ENCODE measurements around the gene OR2M7.
"Not testable (repeated sequence)": the region's sequence is repeated elsewhere in the genome, so short reads cannot be mapped to it uniquely, and the experiment has no call there.

OR2M7 gene

GRCh38 chr1:248324468-248324867 is at the start of gene OR2M7:
OR2M7 (minus strand) TSS chr1:248324568; CDS start chr1:248324568, 0 bp downstream.
- no peak for DNase-seq

GRCh38 chr1:248373761-248374160 is 49.4 kb upstream of the OR2M7 start:
- DNase-seq = no peak

GRCh38 chr1:248372394-248372793 is 48.0 kb upstream of the OR2M7 start:
- DNase-seq = no peak

GRCh38 chr1:248366609-248367008 is 42.2 kb upstream of the OR2M7 start:
- no peak for DNase-seq

DNA sequence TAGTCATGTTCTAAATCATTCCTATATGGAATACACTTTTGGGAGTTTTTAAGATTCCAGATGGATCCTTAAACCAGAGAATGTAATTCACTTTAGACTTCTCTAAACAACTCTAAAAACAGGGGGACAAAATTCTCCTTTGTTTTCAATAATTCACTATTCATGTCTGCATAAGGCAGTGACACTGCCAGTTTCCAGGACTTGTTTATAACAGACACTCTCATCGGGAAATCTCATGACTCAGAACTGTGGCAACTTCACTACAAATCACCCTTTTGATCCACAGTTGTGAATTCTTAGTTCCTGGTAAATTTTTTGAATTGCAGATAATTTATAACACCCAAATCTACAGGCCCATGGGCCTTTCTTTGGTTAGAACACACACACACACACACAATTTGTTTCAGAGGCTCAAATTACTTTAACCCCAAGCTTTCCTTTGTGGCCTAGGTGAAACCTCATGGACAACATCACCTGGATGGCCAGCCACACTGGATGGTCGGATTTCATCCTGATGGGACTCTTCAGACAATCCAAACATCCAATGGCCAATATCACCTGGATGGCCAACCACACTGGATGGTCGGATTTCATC is 36.9 kb upstream of the OR2M7 start, which contains the start of gene OR2T4:
Gene OR2T4 (plus strand): TSS at position 545 of the 595 bp plus-strand sequence. CDS start 0 bp downstream, at position 545.
- DNase-seq = no peak

- DNase-seq = no peak
Measured at GRCh38 chr1:248359415-248359814, 35.0 kb upstream of the OR2M7 start.

- no peak for DNase-seq
Measured at GRCh38 chr1:248348475-248348874, 24.1 kb upstream of the OR2M7 start, which contains the start of gene OR14C36. OR14C36 (plus strand) TSS chr1:248348775; CDS start chr1:248348775, 0 bp downstream.

GRCh38 chr1:248343451-248343850 is 19.1 kb upstream of the OR2M7 start:
- DNase-seq = no peak

DNA sequence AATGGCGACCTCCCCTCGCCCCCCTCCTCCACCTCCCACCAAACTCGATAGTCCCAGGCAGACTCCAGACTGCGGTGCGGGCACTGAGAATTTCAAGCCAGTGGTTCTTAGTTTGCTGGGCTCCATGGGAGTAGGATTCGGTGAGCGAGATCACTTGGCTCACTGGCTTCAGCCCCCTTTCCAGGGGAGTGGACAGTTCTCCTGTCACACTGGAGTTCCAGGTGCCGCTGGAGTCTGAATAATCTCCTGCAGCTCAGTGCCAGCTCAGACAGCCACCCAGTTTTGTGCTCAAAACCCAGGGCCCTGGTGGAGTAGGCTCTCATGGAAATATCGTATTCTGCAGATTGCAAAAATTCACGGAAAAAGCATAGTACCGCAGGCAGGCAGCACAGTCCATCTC is 7.6 kb downstream of the OR2M7 start:
- DNase-seq = no peak

GRCh38 chr1:248306740-248307139 is 17.6 kb downstream of the OR2M7 start:
- not testable (repeated sequence) for DNase-seq

DNA sequence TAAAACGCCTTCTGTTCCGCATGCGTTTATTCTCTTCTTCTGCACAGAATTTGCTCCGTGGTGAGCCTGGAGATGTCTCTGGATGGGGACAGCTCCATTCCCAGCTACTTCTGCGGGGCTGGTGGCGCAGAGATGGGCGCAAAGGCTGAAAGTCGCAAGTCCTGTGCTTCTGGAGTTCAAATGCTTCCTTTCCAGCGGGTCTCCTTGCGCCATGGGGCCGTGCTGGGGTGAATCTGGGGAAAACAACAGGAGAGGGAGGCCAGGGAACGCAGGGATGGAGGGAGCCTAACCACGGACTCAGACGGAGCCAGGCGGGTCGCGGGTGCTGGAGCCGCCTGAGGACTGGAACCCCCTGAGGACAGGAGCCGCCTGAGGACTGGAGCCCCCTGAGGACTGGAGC is 18.3 kb downstream of the OR2M7 start:
- no peak for DNase-seq

- not testable (repeated sequence) for DNase-seq
Measured at GRCh38 chr1:248305672-248306071, 18.7 kb downstream of the OR2M7 start.

- no peak for DNase-seq
Measured at GRCh38 chr1:248303324-248303723, 21.0 kb downstream of the OR2M7 start, which contains the start of gene OR2T12. OR2T12 (minus strand) TSS chr1:248303424; CDS start chr1:248295578, 7,846 bp downstream.

DNA sequence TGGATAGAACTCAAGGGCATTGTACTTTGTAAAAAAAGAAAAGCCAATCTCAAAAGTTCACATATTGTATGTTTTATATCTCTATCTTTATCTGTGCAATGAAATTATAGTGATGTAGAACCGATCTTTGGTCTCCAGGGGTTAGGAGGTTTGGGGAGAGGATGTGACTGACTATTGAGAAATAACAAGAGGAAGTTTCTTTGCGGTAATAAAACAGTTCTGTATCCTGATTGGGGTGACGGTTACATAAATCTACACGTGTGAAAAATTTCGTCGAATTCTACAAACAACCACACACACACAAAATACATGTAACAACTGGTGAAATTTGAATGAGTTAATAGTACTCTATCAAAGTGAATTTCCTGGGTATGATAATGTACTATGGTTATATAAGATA is 36.0 kb downstream of the OR2M7 start:
- DNase-seq = no peak

DNA sequence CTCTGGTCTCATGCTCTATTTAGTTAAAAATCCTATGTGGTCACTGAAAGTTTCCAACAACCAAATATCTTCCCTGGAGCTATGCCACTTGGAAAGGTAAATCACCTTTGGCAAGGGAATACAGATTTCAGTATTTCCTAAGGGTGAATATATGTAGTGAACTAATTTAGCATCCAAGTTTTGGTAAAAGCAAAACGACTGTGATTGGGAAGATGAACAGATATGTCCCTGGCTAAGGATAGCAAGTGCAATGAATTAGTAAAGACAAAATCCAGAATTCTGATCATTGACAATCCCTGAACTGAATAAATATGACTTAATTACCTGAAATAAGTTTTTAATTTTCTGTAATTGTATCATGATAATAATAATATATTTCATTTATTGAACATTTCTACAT is 46.5 kb downstream of the OR2M7 start, which contains the start of gene OR2T33:
Gene OR2T33 (minus strand): TSS at position 101 of the 400 bp plus-strand sequence. CDS start 4,162 bp downstream, outside the sequence.
- DNase-seq = no peak
